ENCODE data around the gene SUMO1. TPM values are rescaled to one million over a fixed set of nuclear protein-coding genes. Genes with fewer than 3 reads are reported as not detected.

SUMO1 gene
- total and polyA plus RNA-seq, 10 of the 15 experiments (the other 5 are each of a cell fraction or from before 2014, with no cell fraction given) = 105 to 458 (median 199) TPM

- TF ChIP-seq MXI1 (IDR thresholded peaks at IDR 0.05; ENCODE audit: low read depth, low read length) (no peak), TCF3 (IDR thresholded peaks at IDR 0.05; ENCODE audit: borderline replicate concordance, insufficient read depth, low read depth, low read length) (no peak), SMAD5 (IDR thresholded peaks at IDR 0.05; ENCODE audit: low read depth) (no peak)
Measured at GRCh38 chr2:202238234-202239197, at the start of gene SUMO1 (continued).

- ChIA-PET RAD21 (ENCODE audit: unreplicated experiment) (no interaction called here), SMC1A (ENCODE audit: uncharacterized antibody, unreplicated experiment) (interaction anchor here (0.7 to 1.9 kb wide), 4 partner anchors 12 to 21 kb away, joined by 3 to 6 read pairs (median 3); no protein-coding TSS in a partner anchor), POLR2A (interaction anchor here (0.7 to 1.4 kb wide), 2 partner anchors 57 to 88 kb away, joined by 3 to 5 read pairs; no protein-coding TSS in a partner anchor), CTCF (interaction anchor here (0.5 to 2.4 kb wide), 2 partner anchors 8 to 13 kb away, joined by 3 to 9 read pairs; no protein-coding TSS in a partner anchor)
- H3K4me2 ChIP-seq (ENCODE audit: control insufficient read depth, insufficient read depth) = no peak overlapping the region
- H3K79me2 ChIP-seq (ENCODE audit: control insufficient read depth, insufficient read depth, low read length) = peaks cover 5% of the 10 kb centered on the region
- FAIRE-seq (no peak), DNase-seq (ENCODE audit: low read depth, low spot score) (no peak), ATAC-seq (no peak)
- no peak overlapping the region for H3K9ac ChIP-seq (ENCODE audit: control insufficient read depth, insufficient read depth, low read length)
- TF ChIP-seq IKZF1 (conservative IDR thresholded peaks at IDR 0.05) (no peak), POLR2AphosphoS5 (IDR thresholded peaks at IDR 0.05; ENCODE audit: low read length) (0 out of 2 replicates have a peak, but pooled peaks have one; percentile 53), SIN3A (IDR thresholded peaks at IDR 0.05; ENCODE audit: low read depth, low read length) (no peak), NR2F1 (conservative IDR thresholded peaks at IDR 0.05) (no peak)
- intact Hi-C loops (cut with micrococcal nuclease; ENCODE audit: unreplicated experiment) (no loop called here), in situ Hi-C loops (cut with MboI) (no loop called here)
- no peaks in the 10 kb centered on the region for H4K20me1 ChIP-seq (ENCODE audit: control insufficient read depth, insufficient read depth)
- H3K27ac ChIP-seq (ENCODE audit: control insufficient read depth, insufficient read depth) = no peak overlapping the region
- peaks cover 5 to 53% of the 10 kb centered on the region in 2 experiments for H3K36me3 ChIP-seq (ENCODE audit: control insufficient read depth in 2 of 2, insufficient read depth in 2 of 2, low read length in 1 of 2)
- H3K9me3 ChIP-seq (replicated peaks; ENCODE audit: control insufficient read depth, insufficient read depth, low read length) = no peaks in the 10 kb centered on the region
- no peak overlapping the region for H2AFZ ChIP-seq (ENCODE audit: control insufficient read depth, low read depth, low read length)
- H3K4me3 ChIP-seq = no peak overlapping the region
- H3K27me3 ChIP-seq (replicated peaks in 1 of 2; ENCODE audit: control insufficient read depth in 2 of 2, insufficient read depth in 2 of 2, low read length in 1 of 2) = no peaks in the 10 kb centered on the region
- BruUV-seq (replicated peaks) = TSS peak; percentile 50
- H3K4me1 ChIP-seq (ENCODE audit: control insufficient read depth, insufficient read depth, low read length) = no peaks in the 10 kb centered on the region
Measured at GRCh38 chr2:202286595-202286994, 48.2 kb upstream of the SUMO1 start.
